22Rv1 (cell line): ENCODE measurements around the gene DENND1A.

ENCODE experiments used
- ZFX ChIP-seq: fragments of 450-650 bp; IDR thresholded peaks from 2 replicates; pipeline ENCODE4 v1.6.1; 2017; ENCODE audit warnings: antibody characterized with exemption, borderline replicate concordance
- TF ChIP-seq, protein P1 (sequence below): fragments of 450-650 bp; IDR thresholded peaks from 2 replicates; pipeline ENCODE4 v1.5.1; 2017; ENCODE audit warnings: mild to moderate bottlenecking

DNA sequence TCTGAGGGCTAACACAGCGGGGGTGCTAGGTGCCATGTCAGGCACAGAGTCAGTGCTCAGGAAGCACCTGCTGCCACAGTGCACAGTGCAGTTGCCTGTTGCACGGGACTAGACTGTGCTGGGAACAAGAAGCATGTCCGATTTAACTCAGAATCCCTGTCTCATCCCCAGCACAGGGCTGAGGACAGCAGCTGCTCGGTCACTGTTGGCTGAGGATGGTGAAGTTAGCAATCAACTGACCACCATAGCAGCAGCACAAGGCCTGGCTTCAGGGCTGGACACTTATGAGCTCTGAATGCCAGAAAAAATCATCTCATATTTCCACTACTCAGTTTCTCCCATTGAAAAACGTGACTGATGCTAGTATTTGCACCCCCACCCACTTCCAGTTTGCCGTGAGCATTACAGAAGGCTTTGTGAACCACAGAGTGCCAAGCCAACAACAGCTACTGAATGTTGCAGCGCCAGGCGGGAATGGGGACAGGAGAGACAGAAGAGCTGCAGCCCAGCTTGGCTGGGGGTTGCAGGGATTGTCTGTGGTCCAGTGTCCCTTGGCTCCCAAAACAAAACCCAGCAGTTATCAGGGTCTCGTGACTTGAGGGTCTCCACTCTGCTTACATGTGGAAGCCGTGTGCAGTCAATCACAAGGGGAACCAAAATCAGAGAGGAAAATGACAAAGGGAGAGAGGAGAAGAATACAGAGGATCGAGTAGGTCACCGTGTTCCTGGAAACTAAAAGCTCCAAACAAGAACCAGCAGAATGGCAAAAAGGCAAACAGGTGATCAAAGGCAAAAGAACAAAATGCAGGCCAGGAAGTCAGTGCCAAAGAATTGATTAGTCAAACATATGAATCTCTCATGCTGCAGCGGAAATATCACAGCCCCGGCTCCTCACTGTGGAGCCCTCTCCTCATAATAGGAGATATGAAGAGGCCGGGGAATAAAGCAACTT lies 418.3 kb downstream of the DENND1A start:
- TF ChIP-seq, protein P1, sequence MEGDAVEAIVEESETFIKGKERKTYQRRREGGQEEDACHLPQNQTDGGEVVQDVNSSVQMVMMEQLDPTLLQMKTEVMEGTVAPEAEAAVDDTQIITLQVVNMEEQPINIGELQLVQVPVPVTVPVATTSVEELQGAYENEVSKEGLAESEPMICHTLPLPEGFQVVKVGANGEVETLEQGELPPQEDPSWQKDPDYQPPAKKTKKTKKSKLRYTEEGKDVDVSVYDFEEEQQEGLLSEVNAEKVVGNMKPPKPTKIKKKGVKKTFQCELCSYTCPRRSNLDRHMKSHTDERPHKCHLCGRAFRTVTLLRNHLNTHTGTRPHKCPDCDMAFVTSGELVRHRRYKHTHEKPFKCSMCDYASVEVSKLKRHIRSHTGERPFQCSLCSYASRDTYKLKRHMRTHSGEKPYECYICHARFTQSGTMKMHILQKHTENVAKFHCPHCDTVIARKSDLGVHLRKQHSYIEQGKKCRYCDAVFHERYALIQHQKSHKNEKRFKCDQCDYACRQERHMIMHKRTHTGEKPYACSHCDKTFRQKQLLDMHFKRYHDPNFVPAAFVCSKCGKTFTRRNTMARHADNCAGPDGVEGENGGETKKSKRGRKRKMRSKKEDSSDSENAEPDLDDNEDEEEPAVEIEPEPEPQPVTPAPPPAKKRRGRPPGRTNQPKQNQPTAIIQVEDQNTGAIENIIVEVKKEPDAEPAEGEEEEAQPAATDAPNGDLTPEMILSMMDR: no peak
- TF ChIP-seq ZFX: no peak
